OCI-LY3 (cell line): ENCODE results near the gene ATG7.

Experiments used
- H2AFZ ChIP-seq: fragments of 200-600, 300-600 bp; shearing (Covaris generic); 2 replicates; pipeline ENCODE4 v1.6.0; 2014; ENCODE audit warnings: antibody characterized with exemption, low read depth, low read length
- H3K27ac ChIP-seq: fragments of 200-600, 300-600 bp; sonication (generic); 2 replicates; pipeline ENCODE4 v1.5.1; 2014; ENCODE audit warnings: mild to moderate bottlenecking, low read length, moderate library complexity, mixed read lengths
- H3K27me3 ChIP-seq: fragments of 200-600, 300-600 bp; sonication (generic); 2 replicates; pipeline ENCODE4 v1.6.1; 2014; ENCODE audit warnings: low read depth, low read length, mixed read lengths
- H3K36me3 ChIP-seq: fragments of 200-600, 300-600 bp; sonication (generic); replicated peaks from 2 replicates; pipeline ENCODE3; 2014; ENCODE audit warnings: low read depth, low read length, mixed read lengths
- H3K4me1 ChIP-seq: fragments of 300-600, 200-600 bp; sonication (generic); 2 replicates; pipeline ENCODE4 v1.6.1; 2014; ENCODE audit warnings: low read length, mixed read lengths
- H3K4me2 ChIP-seq: fragments of 200-600, 300-600 bp; sonication (generic); 2 replicates; pipeline ENCODE4 v1.6.1; 2014; ENCODE audit warnings: low read length, mixed read lengths
- H3K4me3 ChIP-seq: fragments of 300-600, 200-600 bp; sonication (generic); 2 replicates; pipeline ENCODE4 v1.5.1; 2014; ENCODE audit warnings: antibody characterized with exemption, mild to moderate bottlenecking, low read length, moderate library complexity
- H3K79me2 ChIP-seq: fragments of 300-600, 200-600 bp; shearing (Covaris generic); 2 replicates; pipeline ENCODE4 v1.6.1; 2014; ENCODE audit warnings: mild to moderate bottlenecking, low read length, mixed read lengths
- H3K9ac ChIP-seq: fragments of 300-600, 200-600 bp; shearing (Covaris generic); 2 replicates; pipeline ENCODE4 v1.6.0; 2014; ENCODE audit warnings: mild to moderate bottlenecking, low read length, moderate library complexity
- H3K9me3 ChIP-seq: fragments of 200-600, 300-600 bp; shearing (Covaris generic); 2 replicates; pipeline ENCODE4 v1.6.1; 2014; ENCODE audit warnings: low read length, mixed read lengths; ENCODE audit not compliant: insufficient read depth
- H4K20me1 ChIP-seq: fragments of 200-600, 300-600 bp; sonication (generic); 2 replicates; pipeline ENCODE4 v1.6.1; 2016; ENCODE audit warnings: low read length, mixed read lengths; ENCODE audit not compliant: insufficient read depth
- CTCF ChIP-seq: fragments of 200-600, 300-600 bp; sonication (generic); IDR thresholded peaks from 2 replicates; pipeline ENCODE4 v1.5.1; 2014; ENCODE audit warnings: antibody characterized with exemption, low read length, low read depth
- EZH2phosphoT487 ChIP-seq: fragments of 200-600 bp; shearing (Covaris generic); IDR thresholded peaks from 2 replicates; pipeline ENCODE4 v1.6.1; 2018; ENCODE audit warnings: antibody characterized with exemption, mixed run types, low read depth

ATG7 gene

GRCh38 chr3:11356269-11356668 lies 84.1 kb downstream of the ATG7 start:
- TF ChIP-seq EZH2phosphoT487 = no peak
- TF ChIP-seq CTCF = no peak
- Histone ChIP-seq H3K27ac (no peak overlapping the region), H3K4me1 (no peaks in the 10 kb centered on the region), H2AFZ (no peak overlapping the region), H3K79me2 (no peaks in the 10 kb centered on the region), H4K20me1 (no peaks in the 10 kb centered on the region), H3K4me2 (no peak overlapping the region), H3K27me3 (no peaks in the 10 kb centered on the region), H3K4me3 (no peak overlapping the region), H3K9ac (no peak overlapping the region), H3K9me3 (no peaks in the 10 kb centered on the region), H3K36me3 (peaks cover 10% of the 10 kb centered on the region)

- Histone ChIP-seq H2AFZ (no peak overlapping the region), H3K4me3 (no peak overlapping the region), H3K9me3 (no peaks in the 10 kb centered on the region), H3K4me2 (no peak overlapping the region), H3K4me1 (peaks cover 5% of the 10 kb centered on the region), H4K20me1 (no peaks in the 10 kb centered on the region), H3K36me3 (peaks cover 23% of the 10 kb centered on the region), H3K79me2 (no peaks in the 10 kb centered on the region), H3K9ac (no peak overlapping the region), H3K27ac (no peak overlapping the region), H3K27me3 (no peaks in the 10 kb centered on the region)
- TF ChIP-seq CTCF (no peak), EZH2phosphoT487 (no peak)
Observed at GRCh38 chr3:11362600-11362999, 90.4 kb downstream of the ATG7 start.

GRCh38 chr3:11363715-11364114 lies 91.5 kb downstream of the ATG7 start:
- Histone ChIP-seq H3K9ac (no peak overlapping the region), H3K36me3 (peaks cover 20% of the 10 kb centered on the region), H2AFZ (no peak overlapping the region), H3K27me3 (no peaks in the 10 kb centered on the region), H3K27ac (no peak overlapping the region), H3K79me2 (no peaks in the 10 kb centered on the region), H3K9me3 (no peaks in the 10 kb centered on the region), H3K4me2 (no peak overlapping the region), H3K4me1 (peaks cover 5% of the 10 kb centered on the region), H4K20me1 (no peaks in the 10 kb centered on the region), H3K4me3 (no peak overlapping the region)
- TF ChIP-seq EZH2phosphoT487 = no peak
- TF ChIP-seq CTCF = no peak

DNA sequence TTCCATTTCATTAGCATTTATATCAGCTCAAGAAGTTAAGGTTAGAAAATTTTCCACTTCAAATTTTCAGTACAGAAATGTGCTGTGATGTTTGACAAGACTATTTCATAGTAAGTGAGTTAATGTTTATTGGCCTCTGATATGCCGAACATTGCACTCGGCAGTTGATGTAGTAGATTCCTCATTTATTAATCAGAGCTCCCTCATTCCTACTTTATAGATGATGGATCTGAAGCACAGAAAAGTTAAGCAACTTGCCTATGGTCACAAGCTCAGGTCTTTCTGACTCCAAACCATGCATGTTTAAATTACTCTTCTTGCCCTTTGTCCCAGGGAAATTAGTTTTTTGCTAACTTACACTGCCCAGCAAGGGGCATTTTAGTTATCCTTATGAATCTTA lies 92.0 kb downstream of the ATG7 start:
- Histone ChIP-seq H3K9me3 (no peaks in the 10 kb centered on the region), H3K4me2 (no peak overlapping the region), H3K27ac (no peak overlapping the region), H3K9ac (no peak overlapping the region), H3K36me3 (peaks cover 20% of the 10 kb centered on the region), H3K27me3 (no peaks in the 10 kb centered on the region), H3K79me2 (no peaks in the 10 kb centered on the region), H4K20me1 (no peaks in the 10 kb centered on the region), H2AFZ (no peak overlapping the region), H3K4me3 (no peak overlapping the region), H3K4me1 (peaks cover 5% of the 10 kb centered on the region)
- TF ChIP-seq CTCF (no peak), EZH2phosphoT487 (no peak)
